ENCODE measurements around the gene TNFRSF13B.
"Not testable (repeated sequence)": the region's sequence is repeated elsewhere in the genome, so short reads cannot be mapped to it uniquely, and the experiment has no call there.

Gene TNFRSF13B

GRCh38 chr17:16976725-16977550 lies 5.0 kb upstream of the TNFRSF13B start:
- no peak for DNase-seq (ENCODE audit: low spot score)
- no peak for TF ChIP-seq CTCF (IDR thresholded peaks at IDR 0.05; ENCODE audit: extremely low read depth, insufficient read depth, missing control alignments)
- in situ Hi-C loops (cut with MboI; ENCODE audit: low pct_unique_long_range_greater_than_20kb, low sequenced_read_pairs, unreplicated experiment), result no loop called here

- DNase-seq (ENCODE audit: low spot score), result no peak
- TF ChIP-seq CTCF (IDR thresholded peaks at IDR 0.05; ENCODE audit: extremely low read depth, insufficient read depth, missing control alignments), result no peak
- in situ Hi-C loops (cut with MboI; ENCODE audit: low pct_unique_long_range_greater_than_20kb, low sequenced_read_pairs, unreplicated experiment), result no loop called here
These were observed 4.1 kb upstream of the TNFRSF13B start for GRCh38 chr17:16975744-16976625.

GRCh38 chr17:16975277-16975651 lies 3.3 kb upstream of the TNFRSF13B start:
- no peak for DNase-seq (ENCODE audit: low spot score)
- in situ Hi-C loops (cut with MboI; ENCODE audit: low pct_unique_long_range_greater_than_20kb, low sequenced_read_pairs, unreplicated experiment), result no loop called here
- no peak for TF ChIP-seq CTCF (IDR thresholded peaks at IDR 0.05; ENCODE audit: extremely low read depth, insufficient read depth, missing control alignments)

GRCh38 chr17:16974569-16975276 lies 2.8 kb upstream of the TNFRSF13B start:
- in situ Hi-C loops (cut with MboI; ENCODE audit: low pct_unique_long_range_greater_than_20kb, low sequenced_read_pairs, unreplicated experiment), result no loop called here
- no peak for TF ChIP-seq CTCF (IDR thresholded peaks at IDR 0.05; ENCODE audit: extremely low read depth, insufficient read depth, missing control alignments)
- no peak for DNase-seq (ENCODE audit: low spot score)

GRCh38 chr17:16973760-16974540 lies 2.0 kb upstream of the TNFRSF13B start:
- TF ChIP-seq CTCF (IDR thresholded peaks at IDR 0.05; ENCODE audit: extremely low read depth, insufficient read depth, missing control alignments), result no peak
- peak; percentile 48 for DNase-seq (ENCODE audit: low spot score)
- in situ Hi-C loops (cut with MboI; ENCODE audit: low pct_unique_long_range_greater_than_20kb, low sequenced_read_pairs, unreplicated experiment), result no loop called here

GRCh38 chr17:16973043-16973442 lies 1.1 kb upstream of the TNFRSF13B start:
- in situ Hi-C loops (cut with MboI; ENCODE audit: low pct_unique_long_range_greater_than_20kb, low sequenced_read_pairs, unreplicated experiment); DNase-seq (ENCODE audit: low spot score): not testable (repeated sequence)

Measured in GM13977 (cell line).